ENCODE data around the gene ERCC2.
"Not testable (repeated sequence)": the region's sequence is repeated elsewhere in the genome, so short reads cannot be mapped to it uniquely, and the experiment has no call there.

ERCC2 gene

GRCh38 chr19:45370410-45371204 lies at the start of gene ERCC2:
TSS of gene ERCC2 (minus strand) at chr19:45370573. CDS start at chr19:45370540, 33 bp downstream.
- DNase-seq (ENCODE audit: extremely low read depth, low read depth), result peak; percentile 99
- TF ChIP-seq CTCF (IDR thresholded peaks at IDR 0.05; ENCODE audit: low read depth, low read length), result no peak

GRCh38 chr19:45419895-45420294 lies 49.5 kb upstream of the ERCC2 start:
- no peak for DNase-seq (ENCODE audit: extremely low read depth, low read depth)
- no peak for TF ChIP-seq CTCF (IDR thresholded peaks at IDR 0.05; ENCODE audit: low read depth, low read length)

- no peak for TF ChIP-seq CTCF (IDR thresholded peaks at IDR 0.05; ENCODE audit: low read depth, low read length)
- DNase-seq (ENCODE audit: extremely low read depth, low read depth), result no peak
Observed at GRCh38 chr19:45419396-45419795, 49.0 kb upstream of the ERCC2 start.

GRCh38 chr19:45418802-45419201 lies 48.4 kb upstream of the ERCC2 start:
- TF ChIP-seq CTCF (IDR thresholded peaks at IDR 0.05; ENCODE audit: low read depth, low read length), result no peak
- DNase-seq (ENCODE audit: extremely low read depth, low read depth), result no peak

- DNase-seq (ENCODE audit: extremely low read depth, low read depth), result no peak
- TF ChIP-seq CTCF (IDR thresholded peaks at IDR 0.05; ENCODE audit: low read depth, low read length), result no peak
Observed at GRCh38 chr19:45417151-45417550, 46.8 kb upstream of the ERCC2 start.

- DNase-seq (ENCODE audit: extremely low read depth, low read depth), result no peak
- no peak for TF ChIP-seq CTCF (IDR thresholded peaks at IDR 0.05; ENCODE audit: low read depth, low read length)
Observed at GRCh38 chr19:45414468-45414867, 44.1 kb upstream of the ERCC2 start.

- DNase-seq (ENCODE audit: extremely low read depth, low read depth), result no peak
- TF ChIP-seq CTCF (IDR thresholded peaks at IDR 0.05; ENCODE audit: low read depth, low read length), result no peak
Observed at GRCh38 chr19:45413497-45413896, 43.1 kb upstream of the ERCC2 start.

- not testable (repeated sequence) for DNase-seq (ENCODE audit: extremely low read depth, low read depth)
Observed at GRCh38 chr19:45410330-45410729, 40.0 kb upstream of the ERCC2 start.

Data from AG09319 (cell line).